ENCODE data around the gene PRR13. TPM values are rescaled to one million over a fixed set of nuclear protein-coding genes. Genes with fewer than 3 reads are reported as not detected.
A peak's percentile ranks its signal among the peaks of the same experiment; 100 is the strongest.

PRR13 gene
- total and polyA plus RNA-seq, 2 experiments from 2014 or later, result 42.4 to 217 TPM

GRCh38 chr12:53424626-53425514 lies 16.7 kb upstream of the PRR13 start:
- TF ChIP-seq EZH2 (IDR thresholded peaks at IDR 0.05; ENCODE audit: insufficient read depth, poor library complexity, severe bottlenecking), result no peak
- no peak for TF ChIP-seq EZH2phosphoT487 (IDR thresholded peaks at IDR 0.05; ENCODE audit: insufficient read depth, low read depth)
- WGBS, 2 experiments (ENCODE audit: low coverage in 1 of 2, low lambda C conversion rate in 2 of 2, missing lambda C conversion rate in 2 of 2), result 73 to 80% methylated on average over 8 to 9 of the region's 9 CpGs
- in situ Hi-C loops (cut with MboI), result no loop called here

GRCh38 chr12:53425515-53426150 lies 15.9 kb upstream of the PRR13 start:
- in situ Hi-C loops (cut with MboI), result no loop called here
- no peak overlapping the region for H3K4me2 ChIP-seq (ENCODE audit: unreplicated experiment)
- no peak overlapping the region for H2AFZ ChIP-seq
- H4K20me1 ChIP-seq (ENCODE audit: insufficient read depth), result no peaks in the 10 kb centered on the region
- peaks cover 6% of the 10 kb centered on the region for H3F3A ChIP-seq (ENCODE audit: insufficient read depth)
- no peak overlapping the region for H3K9ac ChIP-seq
- no peak for DNase-seq
- no peaks in the 10 kb centered on the region for H3K27me3 ChIP-seq (replicated peaks; ENCODE audit: insufficient read depth)
- TF ChIP-seq EZH2 (IDR thresholded peaks at IDR 0.05; ENCODE audit: insufficient read depth, poor library complexity, severe bottlenecking) (no peak), EZH2phosphoT487 (IDR thresholded peaks at IDR 0.05; ENCODE audit: insufficient read depth, low read depth) (no peak)
- H3K4me1 ChIP-seq (ENCODE audit: insufficient read depth), result peaks cover 11% of the 10 kb centered on the region
- 75 to 80% methylated on average over 11 of the region's 11 CpGs for WGBS, 2 experiments (ENCODE audit: low coverage in 1 of 2, low lambda C conversion rate in 2 of 2, missing lambda C conversion rate in 2 of 2)
- H3K9me2 ChIP-seq (ENCODE audit: insufficient read depth), result no peaks in the 10 kb centered on the region
- no peaks in the 10 kb centered on the region for H3K36me3 ChIP-seq (ENCODE audit: low read depth)
- H3K9me3 ChIP-seq (ENCODE audit: low read depth), result no peaks in the 10 kb centered on the region
- H3K79me2 ChIP-seq (ENCODE audit: insufficient read depth), result no peaks in the 10 kb centered on the region
- no peak overlapping the region for H3K27ac ChIP-seq
- H3K4me3 ChIP-seq, result no peak overlapping the region

More at GRCh38 chr12:53424626-53425514, 16.7 kb upstream of the PRR13 start:
- peaks cover 6% of the 10 kb centered on the region for H3F3A ChIP-seq (ENCODE audit: insufficient read depth)
- H3K4me3 ChIP-seq, result no peak overlapping the region
- H3K9ac ChIP-seq, result no peak overlapping the region
- H3K9me3 ChIP-seq (ENCODE audit: low read depth), result no peaks in the 10 kb centered on the region
- no peak for DNase-seq
- no peak overlapping the region for H2AFZ ChIP-seq
- H3K27ac ChIP-seq, result no peak overlapping the region
- no peaks in the 10 kb centered on the region for H3K36me3 ChIP-seq (ENCODE audit: low read depth)
- no peaks in the 10 kb centered on the region for H3K79me2 ChIP-seq (ENCODE audit: insufficient read depth)
- H3K27me3 ChIP-seq (replicated peaks; ENCODE audit: insufficient read depth), result no peaks in the 10 kb centered on the region
- H3K9me2 ChIP-seq (ENCODE audit: insufficient read depth), result no peaks in the 10 kb centered on the region
- peaks cover 11% of the 10 kb centered on the region for H3K4me1 ChIP-seq (ENCODE audit: insufficient read depth)
- H4K20me1 ChIP-seq (ENCODE audit: insufficient read depth), result no peaks in the 10 kb centered on the region
- no peak overlapping the region for H3K4me2 ChIP-seq (ENCODE audit: unreplicated experiment)

GRCh38 chr12:53427905-53428594 lies 13.5 kb upstream of the PRR13 start:
- no peaks in the 10 kb centered on the region for H4K20me1 ChIP-seq (ENCODE audit: insufficient read depth)
- H3K79me2 ChIP-seq (ENCODE audit: insufficient read depth), result no peaks in the 10 kb centered on the region
- no peaks in the 10 kb centered on the region for H3K36me3 ChIP-seq (ENCODE audit: low read depth)
- TF ChIP-seq EZH2phosphoT487 (IDR thresholded peaks at IDR 0.05; ENCODE audit: insufficient read depth, low read depth) (no peak), EZH2 (IDR thresholded peaks at IDR 0.05; ENCODE audit: insufficient read depth, poor library complexity, severe bottlenecking) (no peak)
- H3K4me1 ChIP-seq (ENCODE audit: insufficient read depth), result peaks cover 5% of the 10 kb centered on the region
- peak; percentile 98 for DNase-seq
- no peaks in the 10 kb centered on the region for H3K9me3 ChIP-seq (ENCODE audit: low read depth)
- no peak overlapping the region for H3K4me2 ChIP-seq (ENCODE audit: unreplicated experiment)
- no peaks in the 10 kb centered on the region for H3K27me3 ChIP-seq (replicated peaks; ENCODE audit: insufficient read depth)
- peaks cover 6% of the 10 kb centered on the region for H3F3A ChIP-seq (ENCODE audit: insufficient read depth)
- H3K4me3 ChIP-seq, result no peak overlapping the region
- in situ Hi-C loops (cut with MboI), result no loop called here
- H3K9ac ChIP-seq, result no peak overlapping the region
- H2AFZ ChIP-seq, result no peak overlapping the region
- no peak overlapping the region for H3K27ac ChIP-seq
- H3K9me2 ChIP-seq (ENCODE audit: insufficient read depth), result no peaks in the 10 kb centered on the region
- WGBS, 2 experiments (ENCODE audit: low coverage in 1 of 2, low lambda C conversion rate in 2 of 2, missing lambda C conversion rate in 2 of 2), result 54% methylated on average over 7 of the region's 7 CpGs

- no peak for DNase-seq
- Histone ChIP-seq H3K4me3 (no peak overlapping the region), H2AFZ (no peak overlapping the region), H3K9me2 (ENCODE audit: insufficient read depth) (no peaks in the 10 kb centered on the region), H3K4me1 (ENCODE audit: insufficient read depth) (peaks cover 5% of the 10 kb centered on the region), H3K4me2 (ENCODE audit: unreplicated experiment) (no peak overlapping the region), H3K9ac (no peak overlapping the region), H3F3A (ENCODE audit: insufficient read depth) (peaks cover 6% of the 10 kb centered on the region), H3K9me3 (ENCODE audit: low read depth) (no peaks in the 10 kb centered on the region), H3K27me3 (replicated peaks; ENCODE audit: insufficient read depth) (no peaks in the 10 kb centered on the region), H4K20me1 (ENCODE audit: insufficient read depth) (no peaks in the 10 kb centered on the region), H3K79me2 (ENCODE audit: insufficient read depth) (no peaks in the 10 kb centered on the region), H3K27ac (no peak overlapping the region), H3K36me3 (ENCODE audit: low read depth) (no peaks in the 10 kb centered on the region)
- 85 to 89% methylated on average over 5 to 7 of the region's 7 CpGs for WGBS, 2 experiments (ENCODE audit: low coverage in 1 of 2, low lambda C conversion rate in 2 of 2, missing lambda C conversion rate in 2 of 2)
- TF ChIP-seq EZH2phosphoT487 (IDR thresholded peaks at IDR 0.05; ENCODE audit: insufficient read depth, low read depth) (no peak), EZH2 (IDR thresholded peaks at IDR 0.05; ENCODE audit: insufficient read depth, poor library complexity, severe bottlenecking) (no peak)
- in situ Hi-C loops (cut with MboI), result no loop called here
Observed at GRCh38 chr12:53428741-53429140, 12.8 kb upstream of the PRR13 start.

Data from GM23248 (cell line).